GM21825 (cell line): ENCODE results near the gene OLIG1.

Experiments
- ATAC-seq: cut with Tn5 transposase; IDR thresholded peaks from one replicate; pipeline ENCODE4 v1.9.1; 2021; ENCODE audit warnings: mild to moderate bottlenecking, moderate library complexity; ENCODE audit not compliant: unreplicated experiment

The OLIG1 gene

GRCh38 chr21:33061233-33061632, 8.7 kb upstream of the OLIG1 start:
- no peak for ATAC-seq

DNA sequence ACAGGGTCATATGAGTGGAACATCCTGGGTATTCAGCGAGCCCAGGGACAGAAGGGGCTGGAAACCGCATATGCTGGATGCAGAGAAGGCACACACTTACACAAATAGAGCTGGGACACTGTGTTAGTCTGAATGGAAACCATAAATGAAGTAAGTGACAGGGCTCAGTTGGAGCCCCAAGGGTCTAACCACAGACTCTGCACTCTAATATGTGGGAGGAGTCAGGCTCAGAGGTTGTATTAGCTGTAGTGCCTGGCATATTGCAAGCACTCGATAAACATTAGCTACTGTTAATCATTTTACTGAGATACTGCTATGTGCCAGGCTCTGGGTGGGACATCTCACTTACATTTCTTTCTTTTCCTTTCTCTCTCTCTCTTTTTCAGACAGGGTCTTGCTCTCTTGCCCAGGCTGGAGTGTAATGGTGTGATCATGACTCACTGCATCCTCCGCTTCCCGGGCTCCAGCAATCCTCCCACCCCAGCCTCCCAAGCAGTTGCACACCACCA, 6.5 kb upstream of the OLIG1 start:
- no peak for ATAC-seq

DNA sequence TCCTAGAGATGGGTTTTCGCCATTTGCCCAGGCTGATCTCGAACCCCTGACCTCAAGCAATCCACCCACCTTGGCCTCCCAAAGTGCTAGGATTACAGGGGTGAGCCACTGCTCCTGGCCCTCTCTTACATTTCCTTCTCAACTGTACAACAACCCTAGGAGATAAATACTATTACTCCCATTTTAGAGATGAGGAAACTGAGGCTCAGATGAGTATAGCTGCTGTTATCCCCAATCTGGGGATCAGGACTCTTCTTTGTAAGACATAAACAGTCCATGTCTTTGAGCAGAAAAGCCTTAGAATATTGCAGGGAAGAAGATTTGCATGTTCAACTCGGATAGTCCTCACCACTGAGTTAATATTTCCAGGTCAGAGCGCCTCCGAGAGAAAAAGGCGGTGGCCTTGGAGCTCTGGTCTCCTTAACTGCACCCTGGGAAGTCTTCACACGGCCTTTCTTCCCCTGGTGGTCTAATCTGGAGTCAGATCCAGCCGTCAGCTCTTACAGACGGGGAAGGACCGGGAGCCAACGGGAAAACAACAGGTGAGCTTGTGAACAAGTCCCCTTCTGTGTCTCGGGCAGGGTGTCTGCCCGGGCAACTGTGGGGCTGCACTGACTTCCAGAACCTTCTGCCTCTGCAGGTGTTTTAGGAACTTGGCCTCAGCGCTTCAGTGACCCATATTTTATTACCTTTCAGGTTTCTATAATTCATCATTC, 5.9 kb upstream of the OLIG1 start:
- no peak for ATAC-seq

DNA sequence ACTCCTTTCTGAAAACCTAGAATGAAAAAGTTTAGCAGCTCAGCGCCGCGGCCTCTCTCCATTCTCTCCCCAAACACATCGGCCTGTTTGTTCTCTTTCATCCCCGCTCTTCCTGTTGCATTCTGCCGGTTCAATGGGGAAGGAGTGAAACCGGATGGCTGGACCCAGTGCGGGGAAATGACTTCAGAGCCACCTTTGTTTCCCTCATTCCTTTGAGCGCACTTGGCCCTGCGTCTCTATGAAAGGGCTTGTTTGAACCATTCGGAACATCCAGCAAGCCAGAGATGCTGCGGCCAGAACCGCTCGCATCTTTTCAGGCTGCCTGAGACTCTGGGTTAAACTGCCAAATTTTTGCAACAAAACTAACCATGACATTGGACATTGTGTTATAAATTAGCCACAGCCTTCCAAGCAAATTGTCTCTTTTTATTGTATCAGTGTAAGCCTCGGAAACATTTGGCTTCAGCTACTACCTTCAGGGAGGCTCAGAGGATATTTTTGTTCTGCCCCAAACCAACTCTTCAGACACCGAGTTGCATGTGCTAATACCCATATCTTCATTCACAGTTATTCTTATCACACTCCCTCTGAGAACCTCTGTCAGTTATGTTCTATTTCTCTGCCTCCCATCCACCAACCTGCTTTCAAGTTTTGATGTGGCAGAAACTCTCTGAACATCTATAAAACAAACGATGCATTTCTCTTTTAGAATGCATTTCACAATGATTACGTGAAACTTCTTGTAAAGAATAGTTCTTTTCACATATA, 5.1 kb upstream of the OLIG1 start:
- no peak for ATAC-seq

- no peak for ATAC-seq
Measured at GRCh38 chr21:33067043-33067442, 2.9 kb upstream of the OLIG1 start.

DNA sequence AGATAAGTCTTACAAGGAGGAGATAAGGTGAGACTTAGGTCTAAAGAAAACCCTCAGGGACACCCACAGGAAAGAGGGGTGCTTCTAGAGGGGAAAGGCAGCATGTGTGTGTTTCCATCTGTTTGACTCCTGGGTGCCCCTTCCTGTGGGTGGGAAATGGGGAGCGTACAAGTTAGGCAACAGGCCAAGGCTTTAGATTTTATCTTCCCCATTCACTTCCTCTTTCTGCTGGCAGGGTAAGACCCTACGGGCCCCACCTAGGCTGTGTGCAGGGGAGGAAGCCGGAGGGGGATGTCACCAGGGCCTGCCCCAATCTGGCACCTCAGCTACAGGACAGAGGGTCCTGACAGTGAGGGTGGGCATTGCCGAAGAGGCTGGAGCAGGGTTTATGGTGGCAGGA, 2.5 kb upstream of the OLIG1 start:
- no peak for ATAC-seq

- no peak for ATAC-seq
Measured at GRCh38 chr21:33069243-33069642, 698 bp upstream of the OLIG1 start.

GRCh38 chr21:33069645-33069993, 322 bp upstream of the OLIG1 start:
- no peak for ATAC-seq

DNA sequence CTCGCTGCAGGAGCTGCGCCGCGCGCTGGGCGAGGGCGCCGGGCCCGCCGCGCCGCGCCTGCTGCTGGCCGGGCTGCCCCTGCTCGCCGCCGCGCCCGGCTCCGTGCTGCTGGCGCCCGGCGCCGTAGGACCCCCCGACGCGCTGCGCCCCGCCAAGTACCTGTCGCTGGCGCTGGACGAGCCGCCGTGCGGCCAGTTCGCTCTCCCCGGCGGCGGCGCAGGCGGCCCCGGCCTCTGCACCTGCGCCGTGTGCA, 730 bp downstream of the OLIG1 start:
- peak; percentile 24 for ATAC-seq

DNA sequence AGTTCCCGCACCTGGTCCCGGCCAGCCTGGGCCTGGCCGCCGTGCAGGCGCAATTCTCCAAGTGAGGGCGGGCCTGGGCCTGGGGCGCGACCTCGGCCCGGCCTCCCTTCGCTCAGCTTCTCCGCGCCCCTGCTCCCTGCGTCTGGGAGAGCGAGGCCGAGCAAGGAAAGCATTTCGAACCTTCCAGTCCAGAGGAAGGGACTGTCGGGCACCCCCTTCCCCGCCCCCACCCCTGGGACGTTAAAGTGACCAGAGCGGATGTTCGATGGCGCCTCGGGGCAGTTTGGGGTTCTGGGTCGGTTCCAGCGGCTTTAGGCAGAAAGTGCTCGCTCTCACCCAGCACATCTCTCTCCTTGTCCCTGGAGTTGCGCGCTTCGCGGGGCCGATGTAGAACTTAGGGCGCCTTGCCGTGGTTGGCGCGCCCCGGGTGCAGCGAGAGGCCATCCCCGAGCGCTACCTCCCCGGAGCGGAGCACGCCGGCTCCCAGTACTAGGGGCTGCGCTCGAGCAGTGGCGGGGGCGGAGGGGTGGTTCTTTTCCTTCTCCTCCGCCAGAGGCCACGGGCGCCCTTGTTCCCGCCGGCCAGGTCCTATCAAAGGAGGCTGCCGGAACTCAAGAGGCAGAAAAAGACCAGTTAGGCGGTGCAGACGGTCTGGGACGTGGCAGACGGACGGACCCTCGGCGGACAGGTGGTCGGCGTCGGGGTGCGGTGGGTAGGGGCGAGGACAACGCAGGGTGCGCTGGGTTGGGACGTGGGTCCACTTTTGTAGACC, 1.2 kb downstream of the OLIG1 start:
- no peak for ATAC-seq

GRCh38 chr21:33071770-33072306, 1.9 kb downstream of the OLIG1 start:
- no peak for ATAC-seq

DNA sequence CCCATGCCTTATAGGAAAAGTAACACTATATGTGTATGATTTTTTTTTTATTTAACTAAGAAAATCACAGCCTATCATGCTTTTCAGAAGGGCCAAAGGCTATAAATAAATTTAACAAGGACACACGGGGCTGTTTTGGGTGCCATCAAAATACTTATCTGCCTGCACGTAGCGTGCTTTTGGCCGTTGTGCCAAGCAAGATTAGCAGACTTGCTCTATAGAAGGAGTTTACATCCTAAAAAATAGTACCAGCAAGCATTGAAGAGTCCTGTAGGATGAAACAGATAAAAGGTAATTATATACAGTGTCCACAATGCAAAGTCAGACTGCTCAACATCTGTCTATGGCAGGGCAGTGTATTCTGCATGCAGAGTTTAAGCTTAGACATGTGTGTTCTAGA, 3.7 kb downstream of the OLIG1 start:
- no peak for ATAC-seq

DNA sequence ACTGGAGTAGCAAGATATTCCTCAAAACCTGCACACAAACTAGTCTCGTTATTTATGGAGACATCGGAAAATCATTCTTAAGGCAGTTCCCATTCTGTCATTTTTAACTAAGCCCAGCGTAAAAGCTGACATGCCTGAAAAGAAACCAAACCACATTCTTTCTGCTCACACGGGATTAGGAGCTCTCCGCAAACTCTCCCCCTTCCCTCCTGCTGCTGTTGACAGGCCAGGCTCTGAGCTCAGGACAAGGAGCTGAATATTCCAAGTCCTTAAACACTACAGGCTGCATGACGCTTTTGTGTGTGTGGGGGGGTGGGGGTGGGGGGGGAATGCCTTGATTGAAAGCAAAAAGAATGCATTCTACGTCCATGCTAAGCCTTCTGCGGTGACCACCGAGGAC, 5.2 kb downstream of the OLIG1 start:
- ATAC-seq, result no peak

GRCh38 chr21:33075596-33076195, 5.8 kb downstream of the OLIG1 start:
- no peak for ATAC-seq

GRCh38 chr21:33076600-33077329, 6.8 kb downstream of the OLIG1 start:
- ATAC-seq, result no peak

DNA sequence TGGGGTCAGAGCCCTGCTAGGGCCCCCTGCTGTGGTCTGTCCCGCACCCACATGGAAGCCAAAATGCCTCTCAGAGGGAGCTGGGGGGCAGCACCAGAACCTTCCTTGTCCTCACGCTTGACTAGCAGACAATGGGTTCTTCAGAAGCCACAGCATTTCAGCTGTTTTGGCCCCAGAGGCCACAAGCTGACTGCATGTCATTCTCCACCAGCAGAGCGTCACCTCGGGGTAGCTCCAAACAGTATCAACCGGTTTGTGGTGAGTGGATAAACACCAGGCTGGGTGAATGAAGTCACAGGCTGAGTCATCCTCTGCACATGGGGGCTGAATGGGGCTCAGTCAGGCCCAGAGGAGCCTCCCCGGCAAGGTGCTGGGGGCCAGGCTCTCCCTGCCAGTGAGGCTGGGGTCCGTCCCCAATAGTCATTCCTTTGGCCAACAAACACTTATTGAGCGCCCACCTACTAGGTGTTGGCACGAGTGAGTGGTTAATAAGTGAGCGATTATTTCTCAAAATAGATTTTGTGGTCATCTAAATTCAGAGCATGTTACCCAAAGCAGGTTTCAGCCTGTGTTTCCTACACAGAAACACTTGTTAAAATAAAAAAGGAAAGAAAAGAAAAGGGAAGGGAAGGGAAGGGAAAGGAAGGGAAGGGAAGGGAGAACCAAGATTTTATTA, 9.1 kb downstream of the OLIG1 start:
- ATAC-seq, result peak; percentile 97

DNA sequence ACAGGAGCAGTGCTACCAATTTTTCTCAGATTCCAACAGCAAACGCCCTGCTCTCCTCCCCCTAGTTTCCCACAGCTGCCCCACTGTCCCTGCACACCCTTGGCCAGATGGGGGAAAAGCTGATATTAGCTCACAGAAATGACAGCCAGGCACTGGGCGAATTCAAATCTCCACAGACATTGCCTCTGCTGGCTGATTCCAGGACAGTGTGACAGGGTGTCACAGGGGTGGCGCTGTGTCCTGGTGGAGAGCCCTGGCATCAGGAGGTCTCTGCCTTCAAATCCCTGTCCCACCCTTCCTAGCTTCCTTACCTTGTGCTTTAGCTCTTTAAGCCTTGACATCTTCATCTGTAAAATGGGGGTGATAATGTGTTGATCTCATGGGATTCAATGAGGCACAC, 10.4 kb downstream of the OLIG1 start:
- no peak for ATAC-seq

DNA sequence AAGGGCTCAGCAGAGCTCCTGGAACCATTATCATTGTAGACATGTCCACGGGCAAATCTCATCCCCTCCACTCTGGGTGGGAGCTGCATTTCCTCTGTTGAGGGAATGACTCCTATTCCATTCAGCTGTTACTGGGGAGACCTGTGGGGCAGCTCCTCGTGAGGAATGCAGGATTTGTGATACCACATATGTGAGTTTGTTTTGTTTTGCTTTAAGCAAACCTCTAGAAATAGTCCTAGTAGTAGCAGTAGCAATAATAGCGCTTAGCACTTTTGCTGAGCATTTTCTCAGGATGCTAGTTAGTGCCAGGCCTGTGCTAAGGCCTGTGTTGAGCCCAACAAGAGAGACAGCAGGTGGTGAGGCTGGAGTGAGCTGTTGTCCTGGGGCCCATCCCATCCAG, 10.8 kb downstream of the OLIG1 start:
- ATAC-seq, result no peak

- ATAC-seq, result no peak
Measured at GRCh38 chr21:33088384-33088783, 18.4 kb downstream of the OLIG1 start.
